SK-N-SH (cell line): ENCODE measurements around the gene LCMT1. TPM values are rescaled to one million over a fixed set of nuclear protein-coding genes. Genes with fewer than 3 reads are reported as not detected.

Experiments
- CTCF ChIA-PET: fragments of 300-600, 350-600 bp; formaldehyde crosslinking; extraction: SDS; loops from one replicate; lab custom pipeline; 2021; lab: Yijun Ruan, JAX
- POLR2A ChIA-PET: fragments of 350-600 bp; sonication (Branson Sonifier 250); formaldehyde crosslinking; extraction: SDS; loops from one replicate; lab custom pipeline; 2020; ENCODE audit warnings: antibody characterized with exemption, inconsistent platforms; lab: Yijun Ruan, JAX
- DNase-seq: peaks from one replicate; pipeline ENCODE4 v3.0.0; 2012
- H2AFZ ChIP-seq: fragments of 200-600 bp; sonication (generic); 2 replicates; pipeline ENCODE4 v1.8.1; 2016; ENCODE audit warnings: antibody characterized with exemption, mild to moderate bottlenecking, low read depth
- H3F3A ChIP-seq: fragments of 200-600 bp; sonication (generic); replicated peaks from 2 replicates; pipeline ENCODE3; 2016; ENCODE audit warnings: antibody characterized with exemption, mild to moderate bottlenecking; ENCODE audit not compliant: insufficient read depth
- H3K27ac ChIP-seq, 2 experiments: fragments of 200-500 bp in 1 of 2; fragments of 200-600 bp in 1 of 2; sonication (Bioruptor generic) in 1 of 2; sonication (generic), shearing (Covaris generic) in 1 of 2; 2 replicates each; pipeline versions ENCODE4 v1.5.1 to v1.6.1; 2014 to 2016; ENCODE audit warnings: low read depth in 2 of 2, inconsistent platforms in 1 of 2, low read length in 1 of 2, mild to moderate bottlenecking in 1 of 2, mixed read lengths in 1 of 2
- H3K27me3 ChIP-seq: fragments of 200-600 bp; sonication (generic), shearing (Covaris generic); 2 replicates; pipeline ENCODE4 v1.6.1; 2016; ENCODE audit warnings: mixed run types; ENCODE audit not compliant: insufficient read depth
- H3K36me3 ChIP-seq, 2 experiments: fragments of 200-500 bp in 1 of 2; fragments of 200-600 bp in 1 of 2; sonication (Bioruptor generic) in 1 of 2; sonication (generic) in 1 of 2; replicated peaks in 1 of 2; 2 replicates each; pipeline versions ENCODE3 to v1.5.1; 2014 to 2016; ENCODE audit warnings: low read length in 1 of 2, mild to moderate bottlenecking in 1 of 2; ENCODE audit not compliant: insufficient read depth in 2 of 2, control insufficient read depth in 1 of 2
- H3K4me1 ChIP-seq, 2 experiments: fragments of 200-500 bp in 1 of 2; fragments of 200-600 bp in 1 of 2; sonication (Bioruptor generic) in 1 of 2; sonication (generic), shearing (Covaris generic) in 1 of 2; 2 replicates each; pipeline versions ENCODE4 v1.5.1 to v1.6.1; 2014 to 2016; ENCODE audit warnings: low read depth in 1 of 2, low read length in 1 of 2, mixed run types in 1 of 2; ENCODE audit not compliant: insufficient read depth in 2 of 2, control insufficient read depth in 1 of 2
- H3K4me2 ChIP-seq: fragments of 200-600 bp; sonication (generic), shearing (Covaris generic); 2 replicates; pipeline ENCODE4 v1.6.1; 2017; ENCODE audit warnings: mixed run types
- H3K4me3 ChIP-seq, 2 experiments: fragments of 200-500 bp in 1 of 2; fragments of 200-600 bp in 1 of 2; sonication (Bioruptor generic) in 1 of 2; sonication (generic), shearing (Covaris generic) in 1 of 2; 2 replicates each; pipeline versions ENCODE4 v1.5.1 to v1.8.1; 2014 to 2016; ENCODE audit warnings: low read depth in 2 of 2, inconsistent platforms in 1 of 2, low read length in 1 of 2, mild to moderate bottlenecking in 1 of 2, mixed read lengths in 1 of 2, moderate library complexity in 1 of 2
- H3K79me2 ChIP-seq: fragments of 200-600 bp; sonication (generic); 2 replicates; pipeline ENCODE4 v1.8.1; 2017; ENCODE audit warnings: mild to moderate bottlenecking; ENCODE audit not compliant: insufficient read depth
- H3K9ac ChIP-seq: fragments of 200-600 bp; sonication (generic); 2 replicates; pipeline ENCODE4 v1.6.1; 2017; ENCODE audit warnings: mixed run types
- H3K9me2 ChIP-seq: fragments of 200-600 bp; sonication (generic); 2 replicates; pipeline ENCODE4 v1.6.1; 2017; ENCODE audit warnings: mixed run types
- H3K9me3 ChIP-seq: fragments of 200-600 bp; sonication (generic); 2 replicates; pipeline ENCODE4 v1.6.1; 2017; ENCODE audit warnings: mixed run types, mild to moderate bottlenecking, moderate library complexity
- H4K20me1 ChIP-seq: fragments of 200-600 bp; sonication (generic); 2 replicates; pipeline ENCODE4 v1.6.1; 2017; ENCODE audit warnings: mild to moderate bottlenecking, mixed run types; ENCODE audit not compliant: insufficient read depth
- CTCF ChIP-seq: fragments of 200-600 bp; sonication (generic); IDR thresholded peaks from 2 replicates; pipeline ENCODE4 v1.6.1; 2017; ENCODE audit warnings: antibody characterized with exemption, mild to moderate bottlenecking, moderate library complexity
- ELF1 ChIP-seq: IDR thresholded peaks from 2 replicates; pipeline ENCODE4 v1.4.0; 2012
- EP300 ChIP-seq, 2 experiments: IDR thresholded peaks; 2 replicates each; pipeline versions ENCODE4 v1.4.0 to v1.6.1; 2012; ENCODE audit warnings: borderline replicate concordance in 1 of 2, low read depth in 1 of 2, low read length in 1 of 2
- FOSL2 ChIP-seq: IDR thresholded peaks from 2 replicates; pipeline ENCODE4 v1.4.0; 2012; ENCODE audit warnings: low read depth, mild to moderate bottlenecking, moderate library complexity, borderline replicate concordance
- GABPA ChIP-seq: IDR thresholded peaks from 2 replicates; pipeline ENCODE4 v1.4.0; 2012; ENCODE audit warnings: low read depth, mild to moderate bottlenecking
- MEF2A ChIP-seq: IDR thresholded peaks from 2 replicates; pipeline ENCODE4 v1.4.0; 2012; ENCODE audit warnings: low read depth, borderline replicate concordance
- MXI1 ChIP-seq: IDR thresholded peaks from 2 replicates; pipeline ENCODE4 v1.6.1; 2012; ENCODE audit warnings: mild to moderate bottlenecking, low read depth, low read length, improper control_type of control experiment
- NRF1 ChIP-seq: IDR thresholded peaks from 2 replicates; pipeline ENCODE4 v1.6.1; 2012; ENCODE audit warnings: low read depth, mild to moderate bottlenecking, low read length
- PBX3 ChIP-seq: IDR thresholded peaks from 2 replicates; pipeline ENCODE4; 2012
- POLR2AphosphoS5 ChIP-seq: IDR thresholded peaks from 2 replicates; pipeline ENCODE4 v1.6.1; 2012; ENCODE audit warnings: low read depth, low read length
- RAD21 ChIP-seq: IDR thresholded peaks from 2 replicates; pipeline ENCODE4 v1.6.1; 2012; ENCODE audit warnings: mild to moderate bottlenecking, low read length
- RCOR1 ChIP-seq: fragments of 150-350 bp; IDR thresholded peaks from 2 replicates; pipeline ENCODE4 v1.6.1; 2017; ENCODE audit warnings: antibody characterized with exemption, low read length
- RFX5 ChIP-seq: IDR thresholded peaks from 2 replicates; pipeline ENCODE4 v1.6.1; 2012; ENCODE audit warnings: mild to moderate bottlenecking, improper control_type of control experiment, low read length
- RXRA ChIP-seq: IDR thresholded peaks from 2 replicates; pipeline ENCODE4 v1.4.0; 2012; ENCODE audit warnings: low read depth, mild to moderate bottlenecking, borderline replicate concordance
- SIN3A ChIP-seq: IDR thresholded peaks from 2 replicates; pipeline ENCODE4 v1.6.1; 2012; ENCODE audit warnings: low read depth, mild to moderate bottlenecking, low read length, moderate library complexity, borderline replicate concordance
- SMC3 ChIP-seq: IDR thresholded peaks from 2 replicates; pipeline ENCODE4 v1.6.1; 2012; ENCODE audit warnings: low read depth, low read length, improper control_type of control experiment
- TAF1 ChIP-seq: IDR thresholded peaks from 2 replicates; pipeline ENCODE4 v1.6.1; 2012; ENCODE audit warnings: low read depth, mild to moderate bottlenecking, low read length, moderate library complexity, borderline replicate concordance
- TCF12 ChIP-seq: IDR thresholded peaks from 2 replicates; pipeline ENCODE4 v1.4.0; 2012
- TEAD4 ChIP-seq: IDR thresholded peaks from 2 replicates; pipeline ENCODE4 v1.4.0; 2012; ENCODE audit warnings: mild to moderate bottlenecking, borderline replicate concordance; ENCODE audit not compliant: insufficient read depth
- YY1 ChIP-seq: IDR thresholded peaks from 2 replicates; pipeline ENCODE4 v1.4.0; 2012; ENCODE audit warnings: low read depth, mild to moderate bottlenecking
- ZBTB33 ChIP-seq: IDR thresholded peaks from 2 replicates; pipeline ENCODE4 v1.4.0; 2012; ENCODE audit warnings: low read depth, borderline replicate concordance
- WGBS: methylation state at CpG from one replicate; pipeline ENCODE4 v1.1.6; 2017; ENCODE audit warnings: low lambda C conversion rate; 5-methylcytosine and 5-hydroxymethylcytosine counted together
- polyA plus RNA-seq, 3 experiments: library from polyadenylated mRNA; depleted of rRNA; stranded (reverse); fragments of >200 nt; gene quantifications; 2 replicates each; pipeline ENCODE4 v1.2.3, GENCODE V29; 2012
- TF ChIP-seq, protein P1 (sequence below): fragments of 150-350 bp; IDR thresholded peaks from 2 replicates; pipeline ENCODE4 v1.6.1; 2017; ENCODE audit warnings: antibody characterized with exemption, low read length, low read depth, borderline replicate concordance
- TF ChIP-seq, protein P2 (sequence below): IDR thresholded peaks from 2 replicates; pipeline ENCODE4 v1.4.0; 2012; ENCODE audit warnings: low read depth, borderline replicate concordance

The LCMT1 gene
- polyA plus RNA-seq, 1 of the 3 experiments (the other 2 are of a cell fraction), result 29.8 TPM

DNA sequence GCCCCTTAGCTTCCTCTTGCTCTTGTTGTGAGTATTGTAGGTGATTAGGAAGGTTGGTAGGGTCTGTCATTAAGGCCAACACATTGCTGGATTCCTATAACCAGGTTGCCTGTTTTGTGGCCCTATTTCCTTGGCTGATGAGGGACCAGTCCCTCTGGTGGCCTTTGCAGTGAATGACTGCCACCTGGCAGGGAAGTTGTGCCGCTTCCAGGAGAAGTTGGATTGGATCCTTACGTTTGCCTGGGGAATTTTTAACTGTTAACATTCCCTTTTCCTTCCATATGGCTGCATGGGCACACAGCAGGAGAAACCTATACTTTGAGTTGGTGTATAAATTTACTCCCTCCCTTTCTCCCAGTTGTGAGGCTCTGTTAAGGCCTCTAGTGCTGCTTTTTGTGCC lies 32.4 kb downstream of the LCMT1 start:
- CTCF ChIA-PET, result no interaction called here
- no peak overlapping the region for H3K4me3 ChIP-seq
- no peak overlapping the region for H3K27ac ChIP-seq
- H3K9ac ChIP-seq, result no peak overlapping the region
- peaks cover 21 to 58% of the 10 kb centered on the region in 2 experiments for H3K36me3 ChIP-seq
- no peak overlapping the region for H2AFZ ChIP-seq
- H4K20me1 ChIP-seq, result no peaks in the 10 kb centered on the region
- no peaks in the 10 kb centered on the region for H3K79me2 ChIP-seq
- WGBS, result 74% methylated on average over 2 of the region's 2 CpGs
- H3K4me1 ChIP-seq, result peaks cover 0 to 2% of the 10 kb centered on the region in 2 experiments; a peak in 1 of 4 replicates
- POLR2A ChIA-PET, result no interaction called here
- no peaks in the 10 kb centered on the region for H3K27me3 ChIP-seq
- H3K9me2 ChIP-seq, result no peaks in the 10 kb centered on the region
- no peak overlapping the region for H3K4me2 ChIP-seq
- no peak for DNase-seq
- no peak for TF ChIP-seq POLR2AphosphoS5
- TF ChIP-seq TAF1, result no peak
- TF ChIP-seq SMC3, result 0 out of 2 replicates have a peak, but pooled peaks have one; percentile 6
- no peak for TF ChIP-seq YY1
- TF ChIP-seq TEAD4, result no peak
- TF ChIP-seq PBX3, result no peak
- TF ChIP-seq NRF1, result no peak
- TF ChIP-seq RCOR1, result no peak
- no peak for TF ChIP-seq TCF12
- TF ChIP-seq GABPA, result no peak
- TF ChIP-seq CTCF, result peak; percentile 33
- no peak for TF ChIP-seq RXRA
- no peak for TF ChIP-seq SIN3A
- TF ChIP-seq MXI1, result no peak
- TF ChIP-seq MEF2A, result no peak
- no peak for TF ChIP-seq FOSL2
- no peaks in the 10 kb centered on the region for H3F3A ChIP-seq
- no peaks in the 10 kb centered on the region for H3K9me3 ChIP-seq

DNA sequence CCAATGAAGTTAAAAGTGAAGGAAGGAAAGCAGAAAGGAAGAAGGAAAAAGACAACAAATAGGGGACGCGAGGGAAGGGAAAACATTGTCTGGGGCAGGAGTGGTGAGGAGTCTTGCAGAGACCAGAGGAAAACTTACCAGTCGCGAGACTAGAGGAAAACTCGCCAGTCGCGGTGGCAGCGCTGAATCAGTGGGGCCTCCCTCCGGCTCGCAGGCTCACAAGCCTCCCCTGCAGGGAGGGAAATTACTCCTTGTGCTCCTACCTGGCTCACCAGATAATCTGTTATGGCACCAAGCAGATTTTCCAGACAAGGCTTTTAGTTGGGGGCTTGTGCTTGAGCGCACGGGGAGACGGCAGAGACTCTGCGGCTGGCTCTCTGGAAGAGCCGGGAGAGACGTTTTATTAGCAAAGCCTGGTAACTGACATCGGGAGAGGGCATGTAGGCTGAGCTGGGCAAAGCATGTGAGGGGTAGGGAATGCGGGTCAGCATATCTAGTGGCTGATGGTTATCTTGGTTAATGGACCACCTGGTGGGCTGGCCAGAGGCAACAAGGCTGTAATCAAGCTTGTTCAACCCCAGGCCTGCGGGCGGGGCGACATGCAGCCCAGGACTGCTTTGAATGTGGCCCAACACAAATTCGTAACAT lies 37.1 kb downstream of the LCMT1 start:
- H3K79me2 ChIP-seq, result no peaks in the 10 kb centered on the region
- no peak overlapping the region for H3K9ac ChIP-seq
- no peaks in the 10 kb centered on the region for H3K9me2 ChIP-seq
- H3K4me3 ChIP-seq, result no peak overlapping the region
- WGBS, result 89% methylated on average over 22 of the region's 22 CpGs
- H3K4me2 ChIP-seq, result no peak overlapping the region
- no peak overlapping the region for H2AFZ ChIP-seq
- POLR2A ChIA-PET, result no interaction called here
- no peaks in the 10 kb centered on the region for H4K20me1 ChIP-seq
- CTCF ChIA-PET, result no interaction called here
- H3K4me1 ChIP-seq, result peaks cover 2 to 4% of the 10 kb centered on the region in 2 experiments; a peak in 1 of 4 replicates
- H3K27me3 ChIP-seq, result no peaks in the 10 kb centered on the region
- no peaks in the 10 kb centered on the region for H3F3A ChIP-seq
- no peaks in the 10 kb centered on the region for H3K9me3 ChIP-seq
- H3K27ac ChIP-seq, result no peak overlapping the region
- peaks cover 14 to 33% of the 10 kb centered on the region in 2 experiments for H3K36me3 ChIP-seq
- peak; percentile 28 for DNase-seq
- no peak for TF ChIP-seq RAD21
- TF ChIP-seq MXI1, result no peak
- TF ChIP-seq RFX5, result no peak
- no peak for TF ChIP-seq ELF1
- TF ChIP-seq FOSL2, result no peak
- TF ChIP-seq NRF1, result no peak
- no peak for TF ChIP-seq EP300 (IDR thresholded peaks at IDR 0.05; ENCODE audit: borderline replicate concordance in 1 of 2, low read depth in 1 of 2, low read length in 1 of 2)
- TF ChIP-seq, protein P1, sequence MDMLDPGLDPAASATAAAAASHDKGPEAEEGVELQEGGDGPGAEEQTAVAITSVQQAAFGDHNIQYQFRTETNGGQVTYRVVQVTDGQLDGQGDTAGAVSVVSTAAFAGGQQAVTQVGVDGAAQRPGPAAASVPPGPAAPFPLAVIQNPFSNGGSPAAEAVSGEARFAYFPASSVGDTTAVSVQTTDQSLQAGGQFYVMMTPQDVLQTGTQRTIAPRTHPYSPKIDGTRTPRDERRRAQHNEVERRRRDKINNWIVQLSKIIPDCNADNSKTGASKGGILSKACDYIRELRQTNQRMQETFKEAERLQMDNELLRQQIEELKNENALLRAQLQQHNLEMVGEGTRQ, result no peak
- no peak for TF ChIP-seq TEAD4
- TF ChIP-seq, protein P2, sequence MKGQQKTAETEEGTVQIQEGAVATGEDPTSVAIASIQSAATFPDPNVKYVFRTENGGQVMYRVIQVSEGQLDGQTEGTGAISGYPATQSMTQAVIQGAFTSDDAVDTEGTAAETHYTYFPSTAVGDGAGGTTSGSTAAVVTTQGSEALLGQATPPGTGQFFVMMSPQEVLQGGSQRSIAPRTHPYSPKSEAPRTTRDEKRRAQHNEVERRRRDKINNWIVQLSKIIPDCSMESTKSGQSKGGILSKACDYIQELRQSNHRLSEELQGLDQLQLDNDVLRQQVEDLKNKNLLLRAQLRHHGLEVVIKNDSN, result no peak
- TF ChIP-seq ZBTB33, result no peak
- no peak for TF ChIP-seq MEF2A
